ENCODE data around the gene TSPAN9. TPM values are rescaled to one million over a fixed set of nuclear protein-coding genes. Genes with fewer than 3 reads are reported as not detected.

TSPAN9 gene
- total and polyA plus RNA-seq, 2 of the 4 experiments (the other 2 are of a cell fraction) = 17.7 to 39.1 TPM

DNA sequence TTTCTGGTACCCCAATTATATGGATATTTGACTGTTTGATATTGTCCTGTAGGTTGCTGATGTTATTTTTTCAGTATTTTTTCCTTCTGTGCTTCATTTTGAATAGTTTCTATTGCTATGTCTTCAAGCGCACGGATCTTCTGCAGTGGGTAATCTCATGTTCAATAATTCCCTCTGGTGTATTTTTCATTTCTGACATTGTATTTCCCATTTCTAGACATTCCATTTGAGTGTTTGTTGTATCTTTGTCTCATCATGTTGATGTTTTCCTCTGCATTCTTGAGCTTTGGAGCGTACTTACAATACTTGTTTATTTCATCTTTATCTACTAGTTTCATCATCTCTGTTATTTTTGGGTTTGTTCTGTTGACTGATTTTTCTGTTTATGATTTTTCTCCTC is 22.0 kb downstream of the TSPAN9 start:
- Histone ChIP-seq H3K27ac (ENCODE audit: insufficient read depth, low read length) (no peak overlapping the region), H3K4ac (ENCODE audit: low read depth, low read length) (no peak overlapping the region), H4K8ac (ENCODE audit: low read depth in 2 of 2, low read length in 2 of 2) (no peak overlapping the region), H3K27me3 (ENCODE audit: control insufficient read depth, insufficient read depth, low read length) (no peaks in the 10 kb centered on the region), H3K18ac (ENCODE audit: low read depth, low read length) (no peak overlapping the region), H4K5ac (ENCODE audit: low read depth, low read length) (no peak overlapping the region), H3K4me3 (ENCODE audit: insufficient read depth, low read depth, low read length) (no peak overlapping the region), H2AFZ (replicated peaks; ENCODE audit: low read length, poor library complexity) (no peak overlapping the region), H2AK9ac (replicated peaks; ENCODE audit: low read depth, low read length, poor library complexity) (no peak overlapping the region), H3K9me1 (ENCODE audit: insufficient read depth, low read length) (peaks cover 21% of the 10 kb centered on the region), H3K36me3 (ENCODE audit: control insufficient read depth, insufficient read depth, low read length) (no peaks in the 10 kb centered on the region), H4K91ac (ENCODE audit: insufficient read depth, low read depth, low read length) (no peak overlapping the region), H3K79me1 (ENCODE audit: low read depth in 1 of 2, low read length in 2 of 2) (peaks cover 0 to 44% of the 10 kb centered on the region in 2 experiments; a peak in 2 of 4 replicates), H2BK15ac (ENCODE audit: low read depth, low read length) (no peak overlapping the region), H3K9me3 (ENCODE audit: control insufficient read depth, insufficient read depth, low read length) (no peaks in the 10 kb centered on the region), H4K20me1 (ENCODE audit: insufficient read depth, low read length) (peaks cover 17% of the 10 kb centered on the region; the same call in 1 of the 2 replicates), H3K4me2 (ENCODE audit: low read depth, low read length) (no peak overlapping the region), H2AK5ac (ENCODE audit: low read depth, low read length) (no peak overlapping the region), H3K14ac (replicated peaks; ENCODE audit: low read depth, low read length) (no peak overlapping the region), H3K9ac (ENCODE audit: low read depth, low read length) (no peak overlapping the region), H2BK20ac (ENCODE audit: low read depth, low read length) (no peak overlapping the region), H2BK120ac (ENCODE audit: low read depth, low read length) (no peak overlapping the region), H3K4me1 (ENCODE audit: control insufficient read depth, insufficient read depth, low read length) (peaks cover 18% of the 10 kb centered on the region), H3K23ac (ENCODE audit: low read depth, low read length) (no peak overlapping the region), H3K56ac (ENCODE audit: extremely low read depth, insufficient read depth, low read length) (no peak overlapping the region; the same call in 1 of the 2 replicates), H2BK5ac (ENCODE audit: low read depth, low read length, poor library complexity, severe bottlenecking) (no peak overlapping the region)
- no peak for DNase-seq
- TF ChIP-seq RAD21 (IDR thresholded peaks at IDR 0.05; ENCODE audit: low read length) (no peak), ELK1 (IDR thresholded peaks at IDR 0.05; ENCODE audit: borderline replicate concordance, low read depth, low read length) (no peak)
- intact Hi-C loops (cut with micrococcal nuclease) (no loop called here), dilution Hi-C loops (cut with HindIII; ENCODE audit: low sequenced_read_pairs, unreplicated experiment) (no loop called here), in situ Hi-C loops (cut with MboI; ENCODE audit: low sequenced_read_pairs) (no loop called here)
- POLR2A ChIA-PET (ENCODE audit: unreplicated experiment) = no interaction called here
- no TSS peak for BruUV-seq (replicated peaks)
- WGBS, 2 experiments (ENCODE audit: extremely low coverage in 2 of 2, insufficient read length in 1 of 2) = no CpG with 5 or more reads among the region's 3 CpGs
- CTCF ChIA-PET = no interaction called here
- ATAC-seq (ENCODE audit: low read depth) = no peak
